Glomerular visceral epithelial cell (primary cell): ENCODE measurements around the gene KCNMA1.
"Not testable (repeated sequence)": the region's sequence is repeated elsewhere in the genome, so short reads cannot be mapped to it uniquely, and the experiment has no call there.

Experiments used
- DNase-seq: peaks from one replicate; pipeline ENCODE4 v3.0.0-alpha.2; 2016; ENCODE audit errors: extremely low spot score

The KCNMA1 gene

DNA sequence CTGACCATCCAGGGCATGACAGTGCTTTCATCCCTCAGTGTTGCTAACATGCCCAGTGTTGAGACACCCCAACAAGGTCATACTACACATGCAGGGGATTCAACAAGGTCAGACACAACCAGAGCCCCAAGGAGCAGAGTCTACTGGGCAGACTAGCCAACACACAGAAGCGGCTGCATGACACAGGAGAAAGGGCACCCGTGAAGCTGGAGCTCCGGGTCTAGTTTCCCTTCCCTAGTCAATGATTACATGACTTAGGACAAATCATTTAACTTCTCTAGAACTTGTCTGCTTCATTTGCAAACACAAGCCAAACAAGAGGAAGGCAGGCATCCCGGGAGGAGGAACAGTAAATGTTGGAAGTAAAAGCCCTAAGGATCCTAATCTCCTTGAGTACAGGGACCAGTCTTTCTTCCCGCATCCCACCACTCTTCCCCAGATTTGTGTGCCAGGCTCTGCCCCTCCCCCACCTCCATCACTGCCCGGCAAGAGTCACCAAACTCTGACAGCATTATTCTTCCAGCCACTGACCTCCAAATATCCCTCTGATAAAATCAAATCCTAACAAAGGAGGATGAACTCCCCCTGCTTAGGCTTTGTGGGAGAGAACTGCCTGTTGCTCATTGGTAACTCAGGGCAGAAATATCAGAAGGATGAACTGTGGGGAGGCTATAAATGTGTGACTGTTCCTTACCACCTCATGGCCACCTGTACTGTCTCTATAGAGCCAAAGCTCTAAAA, 104.3 kb downstream of the KCNMA1 start:
- peak; percentile 68 for DNase-seq

- peak; percentile 78 for DNase-seq
Observed at GRCh38 chr10:77532068-77532467, 105.5 kb downstream of the KCNMA1 start.

- peak; percentile 80 for DNase-seq
Observed at GRCh38 chr10:77531441-77532001, 106.1 kb downstream of the KCNMA1 start.

DNA sequence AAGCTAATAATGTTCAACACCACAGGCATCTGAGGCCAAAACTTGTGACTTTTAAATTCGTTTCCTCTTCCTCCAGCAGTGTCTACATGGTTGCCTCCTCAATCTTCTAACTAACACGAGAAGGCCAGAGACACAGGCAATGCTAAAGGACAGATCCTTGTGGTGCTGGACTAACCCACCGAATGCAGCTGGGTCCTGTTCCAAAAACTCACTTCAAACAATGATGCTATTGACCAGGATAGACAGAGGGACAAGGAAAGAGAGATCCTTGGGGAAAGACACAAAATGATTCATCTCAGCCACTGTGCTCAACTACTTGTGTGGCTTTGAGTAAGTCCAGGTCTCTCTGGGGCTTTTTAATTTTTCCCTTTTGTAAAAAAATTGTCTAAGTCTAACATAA, 107.6 kb downstream of the KCNMA1 start:
- DNase-seq: no peak

DNA sequence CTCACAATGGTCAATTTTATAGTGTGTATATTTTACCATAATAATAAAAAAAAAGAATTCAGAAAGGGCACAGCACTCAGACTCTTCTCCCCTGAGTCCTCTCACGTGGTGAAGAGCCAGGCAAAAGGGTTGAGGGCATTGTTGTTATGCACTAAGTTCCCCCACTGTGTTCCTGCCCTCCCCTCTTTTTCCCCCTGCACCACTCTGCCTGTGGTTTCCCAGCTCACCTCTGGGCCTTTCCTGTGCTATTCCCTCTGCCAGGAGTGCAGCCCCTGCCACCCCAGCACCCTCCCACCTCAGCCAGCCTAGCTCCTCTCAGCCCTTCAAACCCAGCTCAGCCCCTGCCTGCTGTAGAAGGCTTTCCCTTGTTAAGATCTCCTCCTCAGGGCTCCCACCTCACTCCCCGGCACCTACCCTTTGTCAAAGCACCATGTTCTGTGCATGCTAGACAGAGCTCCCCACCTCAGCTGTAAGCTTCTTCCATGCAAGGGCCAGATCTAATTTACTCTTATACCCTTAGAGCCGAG, 108.5 kb downstream of the KCNMA1 start:
- peak; percentile 31 for DNase-seq

DNA sequence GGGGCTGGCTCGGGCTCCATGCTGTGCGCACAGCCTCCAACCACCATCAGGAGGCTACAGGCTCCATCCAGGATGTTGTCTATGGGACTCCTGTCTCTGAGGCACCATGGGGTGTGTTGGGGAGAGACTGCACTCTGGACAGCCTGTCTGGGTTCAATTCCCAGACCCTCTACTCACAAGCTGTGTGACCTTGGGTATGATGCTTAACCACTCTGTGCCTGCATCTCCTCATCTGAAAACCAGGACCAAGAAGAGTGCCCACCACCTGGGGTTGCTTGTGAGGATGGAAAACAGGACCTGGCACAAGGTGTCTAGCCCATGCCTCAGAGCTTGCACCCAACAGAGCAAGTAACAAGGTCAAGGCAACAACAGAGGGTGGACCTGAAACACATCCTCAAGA, 109.8 kb downstream of the KCNMA1 start:
- no peak for DNase-seq

- no peak for DNase-seq
Observed at GRCh38 chr10:77526868-77527617, 110.6 kb downstream of the KCNMA1 start.

DNA sequence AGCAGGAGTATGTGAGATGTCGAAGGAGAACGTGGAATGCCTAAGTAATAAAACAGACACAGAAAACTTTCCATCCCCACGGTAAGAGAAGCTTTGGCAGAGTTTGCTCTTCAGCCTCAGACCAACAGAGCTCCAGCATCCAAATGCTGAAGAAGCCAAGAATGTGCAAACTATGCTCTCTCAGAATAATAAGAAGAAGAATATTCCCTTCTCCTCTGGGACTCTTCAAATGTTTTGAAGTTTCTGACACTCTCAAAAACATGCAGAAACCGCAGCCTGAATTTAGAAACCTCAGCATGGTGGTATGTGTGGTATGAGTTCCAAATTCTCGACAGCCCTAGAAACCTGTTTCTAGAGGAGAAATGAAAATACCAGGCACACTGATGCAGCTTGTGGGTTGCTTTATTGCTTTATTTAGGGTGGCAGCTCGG, 113.3 kb downstream of the KCNMA1 start:
- peak; percentile 75 for DNase-seq

GRCh38 chr10:77522268-77522809, 115.3 kb downstream of the KCNMA1 start:
- no peak for DNase-seq

DNA sequence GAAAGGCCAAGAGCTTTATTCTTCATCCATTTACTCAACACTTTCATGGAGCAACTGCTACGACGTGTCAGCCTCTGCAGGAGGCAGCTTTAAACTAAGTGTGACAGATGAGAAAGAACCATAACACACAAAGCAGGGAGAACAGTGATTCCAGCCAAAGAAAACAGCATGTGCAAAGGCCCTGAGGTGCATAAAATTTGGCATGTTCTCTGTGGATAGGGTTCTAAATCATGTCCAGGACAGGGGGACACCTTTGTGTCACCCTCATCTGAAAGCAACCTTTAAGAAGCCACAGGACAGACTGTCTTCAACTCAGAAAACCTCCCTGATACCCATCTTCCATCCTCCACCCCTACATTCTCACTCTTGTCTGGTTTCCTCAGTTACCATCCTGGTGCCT, 116.6 kb downstream of the KCNMA1 start:
- DNase-seq: no peak

DNA sequence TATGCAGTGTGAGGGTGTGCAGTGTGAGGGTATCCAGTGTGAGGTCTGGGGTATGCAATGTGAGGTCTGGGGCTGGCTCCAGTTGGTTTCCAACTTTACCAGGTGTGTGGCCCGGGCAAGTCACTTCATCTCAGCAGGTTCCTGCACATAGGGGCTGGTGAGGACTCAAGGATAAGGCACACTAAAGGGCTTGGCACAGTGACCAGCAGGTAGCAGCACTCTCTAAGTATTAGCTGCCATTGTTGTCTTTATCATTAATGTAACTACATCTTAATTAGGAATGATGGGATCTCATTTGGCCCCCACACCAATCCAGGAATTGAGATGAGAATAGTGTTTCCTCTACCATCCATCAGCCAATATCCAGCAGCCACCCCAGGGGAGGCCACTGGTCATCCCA, 117.3 kb downstream of the KCNMA1 start:
- no peak for DNase-seq

DNA sequence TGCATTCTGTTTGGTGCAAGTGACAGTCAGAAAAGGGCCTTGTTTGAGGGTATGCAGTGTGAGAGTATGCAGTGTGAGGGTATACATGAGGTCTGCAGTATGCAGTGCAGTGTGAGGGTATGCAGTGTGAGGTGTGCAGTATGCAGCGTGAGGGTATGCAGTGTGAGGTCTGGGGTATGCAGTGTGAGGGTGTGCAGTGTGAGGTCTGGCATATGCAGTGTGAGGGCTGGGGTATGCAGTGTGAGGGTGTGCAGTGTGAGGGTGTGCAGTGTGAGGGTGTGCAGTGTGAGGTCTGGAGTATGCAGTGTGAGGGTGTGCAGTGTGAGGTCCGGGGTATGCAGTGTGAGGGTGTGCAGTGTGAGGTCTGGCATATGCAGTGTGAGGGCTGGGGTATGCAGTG, 117.8 kb downstream of the KCNMA1 start:
- not testable (repeated sequence) for DNase-seq

DNA sequence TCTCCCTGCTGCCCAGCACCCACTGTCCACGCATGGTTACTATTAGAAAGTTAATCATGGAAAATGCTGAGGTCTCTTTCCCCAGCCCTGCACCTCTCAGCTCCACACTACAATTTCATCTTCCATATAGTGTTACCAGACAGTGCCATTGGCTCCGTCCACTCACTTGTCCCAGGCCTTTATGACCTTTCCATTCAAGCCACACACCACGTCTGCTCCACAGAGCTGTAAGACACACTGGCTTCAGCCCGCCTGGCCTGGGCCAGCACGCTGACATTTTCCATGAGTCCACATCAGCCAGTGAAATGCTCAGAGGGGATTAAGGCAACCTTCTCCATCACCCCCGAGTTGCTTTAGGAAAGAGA, 118.7 kb downstream of the KCNMA1 start:
- DNase-seq: no peak

GRCh38 chr10:77518241-77518909, 119.2 kb downstream of the KCNMA1 start:
- no peak for DNase-seq

DNA sequence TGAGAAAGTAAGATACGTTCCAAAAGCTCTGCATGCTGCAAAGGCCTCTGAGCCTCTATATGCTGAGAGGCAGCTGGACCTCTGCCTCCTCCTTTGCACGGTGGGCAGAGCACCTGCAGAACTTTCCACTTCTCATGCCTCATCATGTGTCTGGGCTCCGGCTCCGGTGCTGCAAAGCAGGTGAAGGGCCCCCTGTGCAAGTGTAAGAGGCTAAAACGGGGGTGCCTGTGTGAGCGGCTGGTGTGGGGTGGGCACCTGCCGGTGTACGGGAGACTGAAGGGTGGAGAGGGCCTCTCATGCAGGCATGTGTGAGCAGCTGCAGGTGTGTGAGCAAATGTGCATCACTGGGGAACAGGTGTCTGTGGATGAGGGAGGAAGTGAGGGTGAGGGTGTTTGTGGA, 121.0 kb downstream of the KCNMA1 start:
- DNase-seq: no peak

- no peak for DNase-seq
Observed at GRCh38 chr10:77514870-77515269, 122.7 kb downstream of the KCNMA1 start.

DNA sequence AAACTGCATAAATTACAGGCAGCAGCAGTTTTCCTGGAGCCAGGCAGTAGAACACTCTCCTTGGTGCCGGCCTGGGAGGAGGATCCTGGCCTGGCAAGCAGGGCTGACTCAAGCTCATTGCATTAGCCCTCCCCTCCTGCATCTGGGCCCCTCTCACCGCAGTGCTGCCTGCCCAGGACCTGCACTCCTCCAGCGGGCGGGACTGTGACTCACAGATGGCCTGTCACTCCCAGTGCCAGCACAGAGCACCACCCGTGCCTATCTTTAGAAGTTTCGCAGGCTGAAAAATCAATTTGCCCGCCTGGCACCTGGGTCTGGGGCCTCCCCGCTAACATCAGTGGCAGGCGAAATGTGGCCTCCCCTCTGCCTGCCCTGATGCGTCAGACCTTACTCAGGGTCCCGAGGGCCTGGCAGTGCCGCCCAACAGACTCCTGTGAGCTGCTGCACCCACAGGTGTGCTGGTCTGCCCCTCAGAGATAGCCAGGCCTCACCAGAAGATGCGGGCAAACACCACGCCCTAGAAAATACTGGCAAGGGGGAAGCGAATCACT, 123.8 kb downstream of the KCNMA1 start:
- DNase-seq: peak; percentile 96

DNA sequence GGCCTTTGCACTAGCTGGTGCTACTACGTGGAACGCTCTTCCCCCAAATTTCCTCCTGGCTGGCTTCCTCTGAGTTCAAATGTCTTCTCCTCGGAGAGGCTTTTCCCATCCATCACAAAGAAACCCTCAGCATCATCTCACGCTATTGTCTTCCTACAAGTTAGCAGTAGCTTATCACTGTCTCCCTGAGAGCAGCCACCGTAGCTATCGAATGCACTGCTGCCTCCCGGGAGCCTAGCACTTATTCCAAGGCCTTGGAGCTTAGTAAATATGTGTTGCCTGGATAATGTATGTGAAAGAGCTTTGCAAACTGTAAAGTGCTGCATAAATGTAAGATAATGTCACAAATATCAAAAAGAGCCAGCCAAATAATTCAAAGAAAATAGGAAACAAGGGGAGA, 124.4 kb downstream of the KCNMA1 start:
- no peak for DNase-seq

DNA sequence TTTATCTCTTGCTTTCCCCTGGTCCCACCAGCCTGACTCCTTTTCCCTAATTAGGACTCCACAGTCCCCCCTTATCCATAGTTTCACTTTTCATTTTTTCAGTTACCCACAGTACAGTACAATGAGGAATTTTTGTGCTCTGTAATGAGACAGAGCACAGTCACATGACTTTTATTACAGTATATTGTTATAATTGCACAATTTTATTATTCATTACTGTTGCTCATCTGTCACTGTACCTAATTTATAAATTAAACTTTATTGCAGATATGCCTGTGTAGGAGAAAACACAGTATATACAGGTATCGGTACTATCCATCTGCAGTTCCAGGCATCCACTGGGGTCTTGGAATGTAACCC, 125.4 kb downstream of the KCNMA1 start:
- no peak for DNase-seq

GRCh38 chr10:77511498-77512218, 126.0 kb downstream of the KCNMA1 start:
- DNase-seq: no peak

GRCh38 chr10:77510695-77511094, 126.9 kb downstream of the KCNMA1 start:
- DNase-seq: no peak
